ENCODE measurements around the gene ITSN1. TPM values are rescaled to one million over a fixed set of nuclear protein-coding genes. Genes with fewer than 3 reads are reported as not detected.

The ITSN1 gene
- total RNA-seq, 2 experiments from 2014 or later = 2.2 to 2.6 TPM

DNA sequence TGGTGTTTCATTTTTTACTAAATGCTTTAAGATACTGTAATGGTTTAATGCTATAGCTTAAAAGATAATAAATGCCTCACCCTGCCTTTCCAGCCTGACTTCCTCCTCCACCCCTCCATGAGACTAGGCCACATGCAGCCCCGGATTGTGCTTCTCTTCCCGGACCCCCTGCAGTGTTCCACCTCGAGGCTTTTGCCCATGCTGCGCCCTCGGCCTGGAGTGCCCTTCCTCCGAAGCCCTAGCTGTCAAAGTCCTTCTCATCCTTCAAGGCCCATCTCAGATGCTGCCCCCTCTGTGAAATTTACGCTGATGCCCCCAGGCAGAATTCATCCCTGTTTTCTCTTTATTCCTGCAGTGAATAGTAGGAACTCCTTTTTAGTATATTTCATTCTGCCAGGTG, 174.8 kb downstream of the ITSN1 start:
- no peak for DNase-seq
- Mint-ChIP-seq H3K27ac (no peak overlapping the region), H3K9me3 (no peaks in the 10 kb centered on the region), H3K4me1 (ENCODE audit: low read depth) (no peaks in the 10 kb centered on the region), H3K4me3 (no peak overlapping the region), H3K27me3 (ENCODE audit: low read depth) (no peaks in the 10 kb centered on the region), H3K36me3 (ENCODE audit: low read depth) (no peaks in the 10 kb centered on the region)
- CTCF ChIA-PET = no interaction called here
- intact Hi-C loops (cut with micrococcal nuclease) = no loop called here

DNA sequence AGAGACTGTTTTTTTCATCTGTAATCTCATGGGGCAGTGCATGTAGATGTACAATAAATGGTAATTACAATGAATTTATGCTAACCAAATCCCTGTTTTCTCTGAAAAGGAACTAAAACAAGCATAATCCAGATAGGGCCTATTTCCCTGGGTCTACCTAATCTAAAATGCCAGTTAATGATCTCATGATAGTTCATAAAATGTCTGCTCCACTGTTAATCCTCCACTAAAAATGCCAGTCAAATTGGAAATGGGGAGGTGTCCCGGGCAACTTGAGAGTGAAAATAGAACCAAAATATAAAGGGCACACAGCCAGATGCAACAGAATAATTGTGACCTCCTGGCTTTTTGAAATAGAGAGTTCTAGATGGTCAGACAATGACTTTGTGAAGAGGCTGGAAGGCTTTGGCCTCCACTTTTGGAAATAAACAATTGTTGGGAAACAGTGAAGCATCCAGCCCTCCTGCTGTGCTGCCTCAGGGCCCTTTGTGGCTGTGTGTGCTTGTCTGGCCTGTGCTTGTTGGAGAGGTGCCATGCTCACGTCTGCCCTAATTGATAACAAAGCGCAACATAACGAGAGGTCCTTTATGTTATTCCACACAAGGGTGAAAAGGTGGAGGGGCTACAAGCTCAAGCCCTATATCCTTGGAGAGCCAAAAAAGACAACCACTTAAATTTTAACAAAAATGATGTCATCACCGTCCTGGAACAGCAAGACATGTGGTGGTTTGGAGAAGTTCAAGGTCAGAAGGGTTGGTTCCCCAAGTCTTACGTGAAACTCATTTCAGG, 175.6 kb downstream of the ITSN1 start:
- Mint-ChIP-seq H3K4me1 (ENCODE audit: low read depth) (no peaks in the 10 kb centered on the region), H3K36me3 (ENCODE audit: low read depth) (no peaks in the 10 kb centered on the region), H3K27ac (no peak overlapping the region), H3K4me3 (no peak overlapping the region), H3K9me3 (no peaks in the 10 kb centered on the region), H3K27me3 (ENCODE audit: low read depth) (no peaks in the 10 kb centered on the region)
- intact Hi-C loops (cut with micrococcal nuclease) = no loop called here
- CTCF ChIA-PET = no interaction called here
- DNase-seq = no peak

DNA sequence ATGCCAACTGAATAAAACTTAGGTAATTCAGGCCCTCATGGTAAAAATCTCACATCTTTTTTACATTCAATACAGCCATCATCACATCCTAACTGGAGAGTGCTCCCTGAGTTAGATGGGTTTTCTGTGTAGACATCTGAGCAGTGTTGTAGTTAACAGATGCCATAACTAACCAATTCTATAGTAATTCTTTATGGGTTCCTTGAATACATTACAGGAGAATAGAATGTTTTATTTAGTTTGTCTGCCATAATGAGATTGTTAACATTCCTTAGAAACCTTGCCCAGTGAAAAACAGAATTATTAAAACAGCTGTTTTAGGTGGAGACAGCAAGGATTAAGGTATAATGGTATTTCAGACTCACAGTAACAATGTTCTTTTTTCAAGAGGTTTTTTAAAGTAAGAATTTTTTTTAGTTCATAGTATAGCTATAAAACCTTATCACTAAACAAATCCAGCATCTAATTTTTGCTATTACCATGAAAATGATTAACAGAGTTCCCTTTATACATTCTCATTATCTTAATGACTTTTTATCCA, 178.0 kb downstream of the ITSN1 start:
- Mint-ChIP-seq H3K27me3 (ENCODE audit: low read depth) (no peaks in the 10 kb centered on the region), H3K27ac (no peak overlapping the region), H3K4me1 (ENCODE audit: low read depth) (no peaks in the 10 kb centered on the region), H3K4me3 (no peak overlapping the region), H3K9me3 (no peaks in the 10 kb centered on the region), H3K36me3 (ENCODE audit: low read depth) (no peaks in the 10 kb centered on the region)
- no peak for DNase-seq
- intact Hi-C loops (cut with micrococcal nuclease) = no loop called here
- CTCF ChIA-PET = interaction anchor here (1.2 kb wide), 1 partner anchor 94 kb away, joined by 3 read pairs; no protein-coding TSS in a partner anchor

DNA sequence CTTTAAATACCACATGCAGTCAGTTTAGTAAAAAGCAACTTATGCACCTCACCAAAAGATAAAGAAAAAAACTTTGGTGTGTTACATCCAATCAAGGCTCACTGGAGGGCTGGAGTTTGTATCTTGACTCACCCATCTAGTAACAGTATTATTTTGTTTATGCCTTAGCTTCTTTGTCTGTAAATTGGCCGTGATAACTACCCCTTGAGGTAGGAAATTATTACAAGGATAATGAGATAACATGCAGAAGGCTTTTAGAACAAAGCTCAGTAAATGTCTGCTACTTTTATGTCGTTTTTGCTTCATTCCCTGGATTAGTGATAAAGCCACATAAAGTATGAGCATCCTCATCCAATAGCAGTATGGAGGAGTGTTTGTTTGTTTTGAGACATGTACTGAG, 178.5 kb downstream of the ITSN1 start:
- no peaks in the 10 kb centered on the region for H3K36me3 Mint-ChIP-seq (ENCODE audit: low read depth)
- no peaks in the 10 kb centered on the region for H3K9me3 Mint-ChIP-seq
- intact Hi-C loops (cut with micrococcal nuclease) = no loop called here
- no peak for DNase-seq
- no peak overlapping the region for H3K27ac Mint-ChIP-seq
- CTCF ChIA-PET = interaction anchor here (0.6 to 1.2 kb wide), 2 partner anchors 94 to 97 kb away, joined by 3 to 7 read pairs; no protein-coding TSS in a partner anchor
- H3K27me3 Mint-ChIP-seq (ENCODE audit: low read depth) = no peaks in the 10 kb centered on the region
- H3K4me1 Mint-ChIP-seq (ENCODE audit: low read depth) = no peaks in the 10 kb centered on the region
- H3K4me3 Mint-ChIP-seq = no peak overlapping the region

DNA sequence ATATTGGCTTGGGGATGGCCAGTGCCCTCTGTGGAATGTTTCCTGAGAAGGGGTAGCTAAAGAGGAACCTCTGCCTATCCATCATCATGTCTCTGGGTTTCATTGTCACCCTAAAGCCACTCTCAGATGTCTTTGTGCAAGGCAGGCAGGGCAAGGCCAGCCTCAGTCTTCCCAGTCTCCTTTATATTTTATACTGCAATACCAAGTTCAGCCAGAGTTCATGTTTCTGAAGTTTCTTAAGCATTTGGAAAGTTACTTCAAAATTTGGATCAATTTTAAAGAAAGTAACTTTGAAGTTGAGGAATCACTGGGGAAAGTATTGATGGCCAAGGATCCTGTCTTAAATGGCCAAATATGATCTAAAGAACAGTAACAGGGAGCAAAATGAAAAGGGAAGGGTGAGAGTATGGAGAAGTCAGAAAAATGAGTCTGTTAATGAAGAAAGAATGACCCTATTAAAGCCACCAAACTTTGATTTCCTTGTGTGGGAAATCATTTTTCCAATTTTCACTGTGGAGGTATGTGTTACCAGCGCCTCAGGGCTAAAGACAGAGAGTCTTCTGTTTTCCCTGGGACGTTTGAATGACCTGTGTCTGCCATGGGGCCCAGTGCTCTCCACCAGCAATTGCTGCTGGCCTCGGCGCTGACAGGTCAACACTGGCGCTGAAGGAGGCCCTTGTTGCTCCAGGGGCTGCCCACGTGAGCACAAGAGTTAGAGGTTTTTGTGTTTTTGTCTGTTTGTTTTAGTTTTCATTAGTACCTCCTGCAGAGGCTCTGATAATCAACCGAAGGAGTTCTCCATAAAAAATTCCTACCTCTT, 179.4 kb downstream of the ITSN1 start:
- intact Hi-C loops (cut with micrococcal nuclease) = no loop called here
- no peak for DNase-seq
- CTCF ChIA-PET = interaction anchor here (1.2 kb wide), 1 partner anchor 93 kb away, joined by 3 read pairs; no protein-coding TSS in a partner anchor
- no peaks in the 10 kb centered on the region for H3K27me3 Mint-ChIP-seq (ENCODE audit: low read depth)
- H3K9me3 Mint-ChIP-seq = no peaks in the 10 kb centered on the region
- no peaks in the 10 kb centered on the region for H3K4me1 Mint-ChIP-seq (ENCODE audit: low read depth)
- no peak overlapping the region for H3K4me3 Mint-ChIP-seq
- H3K27ac Mint-ChIP-seq = no peak overlapping the region
- no peaks in the 10 kb centered on the region for H3K36me3 Mint-ChIP-seq (ENCODE audit: low read depth)

DNA sequence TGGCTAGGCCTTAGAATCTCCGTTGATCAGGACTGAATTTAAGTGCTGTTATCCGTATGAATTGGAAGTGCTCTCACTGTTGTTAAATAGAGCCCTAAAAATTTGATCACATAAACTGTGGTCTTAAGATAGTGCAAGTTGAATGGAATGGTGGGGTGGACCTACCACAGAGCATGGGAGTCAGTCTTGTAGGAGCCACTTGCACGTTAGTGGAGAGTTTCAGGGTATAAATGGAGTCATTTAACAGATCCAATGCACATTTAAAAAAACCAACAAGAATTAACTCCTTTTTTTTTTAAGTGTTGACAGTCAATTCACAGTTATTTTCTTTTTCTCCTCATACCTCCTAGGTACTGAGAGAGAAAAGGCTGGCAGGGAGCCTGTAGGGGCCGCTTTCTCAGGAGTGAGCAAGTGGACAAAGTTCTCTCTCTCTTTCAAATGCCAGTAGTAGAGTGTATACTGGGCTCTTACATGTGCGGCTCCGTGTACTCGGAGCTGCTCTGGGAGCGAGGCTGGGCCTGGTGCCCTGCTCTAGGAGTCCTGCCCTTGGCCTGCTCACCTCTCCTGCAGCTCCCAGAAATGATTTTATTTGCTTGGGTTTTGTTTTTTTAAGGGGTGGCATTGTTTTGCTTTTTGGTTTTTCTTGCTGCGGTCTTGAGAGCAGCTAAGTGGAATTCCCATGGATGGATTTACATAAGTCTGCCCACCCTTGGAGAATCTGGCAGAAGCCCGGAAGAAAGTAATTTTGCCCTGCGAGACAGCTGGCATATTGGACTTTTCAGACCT, 182.0 kb downstream of the ITSN1 start:
- CTCF ChIA-PET = no interaction called here
- no peak overlapping the region for H3K27ac Mint-ChIP-seq
- no peaks in the 10 kb centered on the region for H3K27me3 Mint-ChIP-seq (ENCODE audit: low read depth)

DNA sequence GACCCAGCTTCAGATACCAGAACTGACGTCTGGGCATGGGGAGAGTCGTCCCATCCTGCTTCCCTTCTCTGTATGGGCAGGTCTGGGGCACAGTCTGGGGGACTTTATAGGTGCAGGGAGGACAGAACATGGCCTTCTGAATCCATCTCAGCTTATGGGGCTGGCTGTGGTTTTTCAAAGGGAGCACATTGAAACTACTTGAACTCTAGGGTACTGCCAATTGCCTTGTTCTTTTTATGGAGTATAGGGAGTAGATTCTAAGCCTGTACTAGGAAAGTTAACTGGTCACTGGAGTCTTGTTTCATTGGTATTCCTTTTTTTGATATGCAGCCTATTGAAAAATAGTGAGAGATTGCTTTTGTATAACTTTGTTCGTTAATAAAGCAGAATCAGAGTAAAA, 183.1 kb downstream of the ITSN1 start:
- Mint-ChIP-seq H3K4me3 (no peak overlapping the region), H3K27ac (no peak overlapping the region), H3K4me1 (ENCODE audit: low read depth) (no peaks in the 10 kb centered on the region), H3K27me3 (ENCODE audit: low read depth) (no peaks in the 10 kb centered on the region), H3K9me3 (no peaks in the 10 kb centered on the region), H3K36me3 (ENCODE audit: low read depth) (no peaks in the 10 kb centered on the region)
- intact Hi-C loops (cut with micrococcal nuclease) = no loop called here
- CTCF ChIA-PET = interaction anchor here (0.7 kb wide), 1 partner anchor 30 kb away, joined by 3 read pairs; no protein-coding TSS in a partner anchor
- DNase-seq = no peak

More for the DNA sequence above, 182.0 kb downstream of the ITSN1 start:
- Mint-ChIP-seq H3K36me3 (ENCODE audit: low read depth) (no peaks in the 10 kb centered on the region), H3K9me3 (no peaks in the 10 kb centered on the region), H3K4me3 (no peak overlapping the region), H3K4me1 (ENCODE audit: low read depth) (no peaks in the 10 kb centered on the region)
- no peak for DNase-seq
- intact Hi-C loops (cut with micrococcal nuclease) = no loop called here

DNA sequence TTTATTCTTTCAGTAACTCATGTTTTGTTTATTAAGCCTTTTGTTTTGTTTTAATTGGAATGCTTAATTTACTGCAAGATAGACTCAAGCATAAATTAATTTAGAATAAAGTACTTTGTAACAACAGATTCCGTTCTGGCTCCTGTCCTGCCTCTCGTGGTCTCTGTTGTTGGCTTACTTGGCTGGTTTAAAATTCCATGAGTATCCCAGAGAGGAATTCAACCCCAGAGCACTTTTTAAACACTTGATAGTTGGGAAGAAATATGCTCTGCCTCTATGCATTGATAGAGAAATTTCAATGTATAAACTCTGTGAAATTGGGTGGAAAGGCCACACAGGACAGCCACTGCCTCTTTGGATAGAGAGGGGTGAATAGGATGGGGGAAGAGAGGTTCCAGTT, 183.6 kb downstream of the ITSN1 start:
- H3K36me3 Mint-ChIP-seq (ENCODE audit: low read depth) = no peaks in the 10 kb centered on the region
- no peaks in the 10 kb centered on the region for H3K27me3 Mint-ChIP-seq (ENCODE audit: low read depth)
- H3K9me3 Mint-ChIP-seq = no peaks in the 10 kb centered on the region
- DNase-seq = no peak
- CTCF ChIA-PET = no interaction called here
- H3K4me3 Mint-ChIP-seq = no peak overlapping the region
- intact Hi-C loops (cut with micrococcal nuclease) = no loop called here
- no peak overlapping the region for H3K27ac Mint-ChIP-seq
- H3K4me1 Mint-ChIP-seq (ENCODE audit: low read depth) = no peaks in the 10 kb centered on the region

DNA sequence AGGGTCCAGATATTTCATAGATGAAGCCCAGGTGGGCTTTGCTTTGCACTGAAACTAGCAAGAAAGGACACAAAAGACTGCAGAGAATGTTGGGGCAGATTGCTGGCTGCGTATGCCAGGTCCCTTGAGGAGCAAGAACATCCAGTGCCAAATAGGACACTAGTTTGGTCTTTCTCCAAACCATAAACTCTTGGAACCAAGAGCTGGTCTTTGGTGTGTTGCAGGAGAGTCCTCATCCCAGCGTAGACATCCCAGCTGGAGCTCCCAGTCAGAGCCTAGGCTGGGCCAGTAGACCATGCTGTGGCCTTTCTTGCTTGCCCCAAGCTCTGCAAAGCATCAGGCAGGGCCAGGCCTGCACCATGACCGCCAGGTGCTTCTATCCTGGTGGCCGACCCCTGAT, 185.8 kb downstream of the ITSN1 start:
- no peaks in the 10 kb centered on the region for H3K36me3 Mint-ChIP-seq (ENCODE audit: low read depth)
- H3K27me3 Mint-ChIP-seq (ENCODE audit: low read depth) = no peaks in the 10 kb centered on the region
- no peak for DNase-seq
- no peak overlapping the region for H3K27ac Mint-ChIP-seq
- CTCF ChIA-PET = no interaction called here
- H3K4me3 Mint-ChIP-seq = no peak overlapping the region
- no peaks in the 10 kb centered on the region for H3K4me1 Mint-ChIP-seq (ENCODE audit: low read depth)
- intact Hi-C loops (cut with micrococcal nuclease) = no loop called here
- no peaks in the 10 kb centered on the region for H3K9me3 Mint-ChIP-seq

DNA sequence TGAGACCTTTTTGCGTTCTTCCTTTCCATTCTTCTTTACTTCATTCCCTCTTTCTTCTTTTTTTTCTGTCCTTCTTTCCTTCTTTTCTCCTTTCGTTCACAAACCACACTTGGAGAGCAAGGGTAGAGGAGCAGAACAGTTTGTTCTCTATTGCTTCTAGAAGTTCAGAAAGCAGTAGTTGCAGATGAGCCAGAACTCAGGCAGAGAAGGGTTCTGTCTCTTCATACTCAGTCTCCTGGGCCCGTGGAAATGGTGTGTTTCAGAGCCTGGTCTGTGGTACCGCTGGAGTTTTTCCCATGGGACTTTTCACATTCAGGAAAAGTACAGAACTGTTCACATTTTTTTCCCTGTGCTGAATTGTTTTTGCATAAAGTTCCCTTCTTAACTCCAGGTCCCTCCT, 186.3 kb downstream of the ITSN1 start:
- no peaks in the 10 kb centered on the region for H3K36me3 Mint-ChIP-seq (ENCODE audit: low read depth)
- H3K27me3 Mint-ChIP-seq (ENCODE audit: low read depth) = no peaks in the 10 kb centered on the region
- no peak for DNase-seq
- no peaks in the 10 kb centered on the region for H3K4me1 Mint-ChIP-seq (ENCODE audit: low read depth)
- intact Hi-C loops (cut with micrococcal nuclease) = no loop called here
- H3K9me3 Mint-ChIP-seq = no peaks in the 10 kb centered on the region
- CTCF ChIA-PET = no interaction called here
- H3K4me3 Mint-ChIP-seq = no peak overlapping the region
- no peak overlapping the region for H3K27ac Mint-ChIP-seq

DNA sequence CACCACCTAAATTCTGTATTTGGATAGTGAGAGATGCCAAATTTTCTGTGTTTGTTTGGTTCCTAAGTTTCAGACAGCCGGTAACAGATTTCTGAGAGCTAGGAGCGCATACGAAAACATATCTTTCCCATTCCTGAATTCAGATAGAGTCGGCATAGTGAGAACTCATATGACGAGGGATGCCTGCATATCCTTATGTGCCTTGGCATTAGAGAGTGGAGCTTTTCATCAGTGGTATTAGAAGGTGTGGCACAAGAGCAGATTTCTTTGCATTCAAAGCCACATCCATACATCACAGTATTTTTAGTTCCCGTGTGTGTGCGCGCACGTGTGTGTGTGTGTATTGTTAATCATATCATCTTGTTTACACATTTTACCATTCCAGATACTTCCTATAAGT, 187.5 kb downstream of the ITSN1 start:
- H3K4me1 Mint-ChIP-seq (ENCODE audit: low read depth) = no peaks in the 10 kb centered on the region
- H3K9me3 Mint-ChIP-seq = no peaks in the 10 kb centered on the region
- CTCF ChIA-PET = no interaction called here
- intact Hi-C loops (cut with micrococcal nuclease) = no loop called here
- H3K36me3 Mint-ChIP-seq (ENCODE audit: low read depth) = no peaks in the 10 kb centered on the region
- H3K27me3 Mint-ChIP-seq (ENCODE audit: low read depth) = no peaks in the 10 kb centered on the region
- no peak for DNase-seq
- H3K4me3 Mint-ChIP-seq = no peak overlapping the region
- no peak overlapping the region for H3K27ac Mint-ChIP-seq

DNA sequence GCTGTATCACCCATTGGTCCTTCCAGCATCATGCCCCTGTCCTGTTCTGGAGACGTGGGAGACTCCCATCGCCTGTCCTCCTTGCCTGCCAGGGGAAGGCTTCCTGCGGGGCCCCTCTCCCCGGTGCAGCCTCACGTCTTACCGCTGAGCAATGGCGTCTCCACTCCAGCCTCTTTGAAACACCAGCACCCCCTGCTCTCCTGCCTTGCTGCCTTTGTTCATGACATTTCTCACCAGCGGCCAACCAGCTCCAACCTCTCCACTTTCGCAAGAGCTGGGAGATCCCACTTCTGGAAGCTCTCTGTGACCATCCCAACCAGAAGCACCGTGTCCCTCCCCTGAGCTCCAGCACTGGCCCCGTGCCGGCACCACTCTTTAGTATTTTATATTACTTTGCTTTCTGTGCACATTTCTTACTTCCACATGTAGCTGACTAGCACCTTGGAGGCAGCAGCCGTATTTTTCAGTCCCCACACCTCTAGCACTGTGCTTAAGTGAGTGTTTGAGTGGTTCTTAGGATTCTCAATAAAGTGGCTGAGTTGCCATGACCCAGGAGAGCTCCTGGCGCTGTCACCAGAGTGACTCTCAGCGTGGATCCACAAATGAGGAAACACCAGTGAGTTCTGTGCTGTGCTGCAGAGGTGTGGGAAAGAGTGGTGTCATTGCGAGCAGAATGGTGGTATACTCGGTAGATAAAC, 189.8 kb downstream of the ITSN1 start:
- no peaks in the 10 kb centered on the region for H3K4me1 Mint-ChIP-seq (ENCODE audit: low read depth)
- intact Hi-C loops (cut with micrococcal nuclease) = no loop called here
- no peak overlapping the region for H3K4me3 Mint-ChIP-seq
- no peak overlapping the region for H3K27ac Mint-ChIP-seq
- no peaks in the 10 kb centered on the region for H3K9me3 Mint-ChIP-seq
- DNase-seq = no peak
- CTCF ChIA-PET = no interaction called here
- H3K36me3 Mint-ChIP-seq (ENCODE audit: low read depth) = no peaks in the 10 kb centered on the region
- no peaks in the 10 kb centered on the region for H3K27me3 Mint-ChIP-seq (ENCODE audit: low read depth)

Measured in activated naive CD4-positive, alpha-beta T cell treated with anti-CD3 and anti-CD28 coated beads for 36 hours (primary cell).